Skeletal muscle tissue (tissue), 4 donors: ENCODE results near the gene GLIPR2. TPM values are rescaled to one million over a fixed set of nuclear protein-coding genes. Genes with fewer than 3 reads are reported as not detected.
"Not testable (repeated sequence)": the region's sequence is repeated elsewhere in the genome, so short reads cannot be mapped to it uniquely, and the experiment has no call there.

Experiments used
- H3K27ac ChIP-seq: one replicate; pipeline ENCODE4 v1.7.0; 2013; ENCODE audit warnings: mild to moderate bottlenecking, low read depth, low read length, inconsistent platforms
- H3K27me3 ChIP-seq, 3 donors: one replicate each; pipeline ENCODE4 v1.7.0; 2013; ENCODE audit warnings: low read length in 3 of 3; ENCODE audit not compliant: control insufficient read depth in 3 of 3, insufficient read depth in 3 of 3
- H3K36me3 ChIP-seq, 3 donors: one replicate each; pipeline ENCODE4 v1.7.0; 2013; ENCODE audit warnings: low read length in 3 of 3; ENCODE audit not compliant: control insufficient read depth in 3 of 3, insufficient read depth in 3 of 3
- H3K4me1 ChIP-seq, 3 donors: one replicate each; pipeline ENCODE4 v1.7.0; 2013; ENCODE audit warnings: low read length in 3 of 3, mild to moderate bottlenecking in 3 of 3; ENCODE audit not compliant: control insufficient read depth in 3 of 3, insufficient read depth in 3 of 3
- H3K4me3 ChIP-seq, 3 donors: one replicate each; pipeline ENCODE4 v1.7.0; 2013; ENCODE audit warnings: low read length in 3 of 3
- H3K9ac ChIP-seq, 3 donors: one replicate each; pipeline ENCODE4 v1.7.0; 2013; ENCODE audit warnings: low read length in 3 of 3, mild to moderate bottlenecking in 3 of 3, moderate library complexity in 2 of 3, low read depth in 1 of 3
- H3K9me3 ChIP-seq, 3 donors: one replicate each; pipeline ENCODE4 v1.7.0; 2013; ENCODE audit warnings: low read length in 3 of 3; ENCODE audit not compliant: control insufficient read depth in 3 of 3
- total RNA-seq: library from RNA; depleted of rRNA; stranded (reverse); fragments of >200 nt; gene quantifications from one replicate; pipeline ENCODE4 v1.2.3, GENCODE V29; 2014
- donor health status: Osteomylitis.

Gene GLIPR2
- total RNA-seq, 1 donor from 2014 or later = 69.4 TPM

GRCh38 chr9:36150574-36151315, 14.2 kb downstream of the GLIPR2 start:
- Histone ChIP-seq H3K9ac (no peak overlapping the region), H3K9me3 (peaks cover 0 to 3% (median 0%) of the 10 kb centered on the region in 3 donors), H3K36me3 (peaks cover 0 to 2% (median 0%) of the 10 kb centered on the region in 3 donors), H3K4me1 (peaks cover 26 to 31% (median 28%) of the 10 kb centered on the region in 3 donors), H3K27ac (peak overlapping the region; percentile 41), H3K27me3 (no peaks in the 10 kb centered on the region), H3K4me3 (no peak overlapping the region)

DNA sequence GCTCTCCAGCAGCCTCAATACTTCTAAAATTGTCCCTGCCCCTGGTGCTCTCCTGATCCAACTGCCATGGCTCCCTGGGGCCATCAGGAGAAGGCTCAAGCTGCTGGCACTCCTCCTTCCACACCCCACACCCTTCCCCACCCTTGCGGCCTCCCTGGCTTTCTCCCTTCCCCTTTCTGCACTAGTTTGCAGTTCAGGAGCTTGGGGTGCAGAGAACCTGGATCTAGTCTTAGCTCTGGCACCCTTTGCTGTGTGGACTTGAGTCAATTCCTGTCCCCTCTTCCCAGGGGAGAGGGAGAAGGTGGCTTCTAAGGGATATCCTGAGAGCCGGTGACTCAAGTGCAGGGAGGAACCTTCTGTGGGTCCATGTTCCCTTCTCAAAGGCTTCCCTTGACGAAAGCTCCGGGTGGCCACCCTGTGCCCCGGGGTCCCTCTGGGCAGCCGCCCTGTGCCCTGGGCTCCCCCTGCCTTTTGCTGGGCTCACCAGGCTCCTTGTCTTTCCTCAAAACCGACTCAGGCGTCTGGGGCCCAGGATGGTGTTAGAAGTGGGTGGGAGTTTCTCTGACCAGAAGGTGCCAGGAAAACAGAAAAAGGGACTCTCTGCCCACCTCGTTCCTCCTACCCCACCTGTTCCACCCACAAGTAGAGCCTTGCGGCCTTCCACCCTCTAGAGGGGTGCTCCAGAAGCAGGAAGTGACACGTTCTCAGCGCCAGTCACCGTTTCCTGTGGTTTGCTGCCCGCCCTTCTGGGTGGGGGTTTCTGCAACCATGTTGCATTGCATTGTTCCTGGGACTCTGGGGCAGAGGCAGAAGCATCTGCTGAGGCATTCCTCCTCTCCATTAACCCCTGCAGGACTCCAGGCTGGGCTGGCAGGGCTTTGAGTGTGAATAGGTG, 15.0 kb downstream of the GLIPR2 start:
- no peak overlapping the region for H3K9ac ChIP-seq
- peak overlapping the region; percentile 41 for H3K27ac ChIP-seq
- H3K9me3 ChIP-seq = no peaks in the 10 kb centered on the region
- no peak overlapping the region for H3K4me3 ChIP-seq
- H3K27me3 ChIP-seq = no peaks in the 10 kb centered on the region
- peaks cover 0 to 2% (median 0%) of the 10 kb centered on the region in 3 donors for H3K36me3 ChIP-seq
- H3K4me1 ChIP-seq = peaks cover 26 to 31% (median 28%) of the 10 kb centered on the region in 3 donors

DNA sequence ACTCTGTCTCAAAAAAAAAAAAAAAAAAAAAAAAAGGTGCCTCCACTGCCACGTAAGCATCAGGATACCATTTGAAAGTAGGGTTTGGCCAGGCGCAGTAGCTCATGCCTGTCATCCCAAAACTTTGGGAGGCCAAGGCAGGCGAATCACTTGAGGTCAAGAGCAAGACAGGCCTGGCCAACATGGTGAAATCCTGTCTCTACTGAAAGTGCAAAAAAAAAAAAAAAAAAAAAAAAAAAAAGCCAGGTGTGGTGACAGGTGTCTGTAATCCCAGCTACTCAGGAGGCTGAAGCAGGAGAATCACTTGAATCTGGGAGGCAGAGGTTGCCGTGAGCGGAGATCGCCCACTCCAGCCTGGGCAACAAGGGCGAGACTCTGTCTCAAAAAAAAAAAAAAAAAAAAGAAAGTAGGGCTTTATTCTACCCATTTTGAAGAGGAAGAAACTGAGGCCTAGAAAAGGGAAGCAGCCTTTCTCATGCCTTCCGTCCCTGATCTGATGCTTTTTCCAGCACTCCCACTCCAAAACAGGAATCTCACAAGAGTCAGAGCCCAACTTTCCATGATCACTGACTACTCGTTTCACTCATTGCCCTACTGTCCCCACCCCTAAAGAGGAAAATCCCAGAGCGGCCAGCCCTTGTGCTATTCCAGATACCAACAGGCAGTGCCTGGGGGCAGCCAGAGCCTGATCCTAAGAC, 16.4 kb downstream of the GLIPR2 start:
- Histone ChIP-seq H3K36me3 (peaks cover 0 to 2% (median 0%) of the 10 kb centered on the region in 3 donors), H3K4me1 (peaks cover 20 to 26% (median 25%) of the 10 kb centered on the region in 3 donors), H3K9ac (no peak overlapping the region), H3K27ac (no peak overlapping the region), H3K9me3 (no peaks in the 10 kb centered on the region), H3K27me3 (no peaks in the 10 kb centered on the region), H3K4me3 (no peak overlapping the region)

GRCh38 chr9:36153746-36154145, 17.2 kb downstream of the GLIPR2 start:
- Histone ChIP-seq H3K9ac (no peak overlapping the region), H3K4me1 (peaks cover 14 to 19% (median 18%) of the 10 kb centered on the region in 3 donors), H3K27me3 (no peaks in the 10 kb centered on the region), H3K27ac (peak overlapping the region; percentile 84), H3K9me3 (no peaks in the 10 kb centered on the region), H3K4me3 (no peak overlapping the region), H3K36me3 (peaks cover 0 to 2% (median 0%) of the 10 kb centered on the region in 3 donors)

DNA sequence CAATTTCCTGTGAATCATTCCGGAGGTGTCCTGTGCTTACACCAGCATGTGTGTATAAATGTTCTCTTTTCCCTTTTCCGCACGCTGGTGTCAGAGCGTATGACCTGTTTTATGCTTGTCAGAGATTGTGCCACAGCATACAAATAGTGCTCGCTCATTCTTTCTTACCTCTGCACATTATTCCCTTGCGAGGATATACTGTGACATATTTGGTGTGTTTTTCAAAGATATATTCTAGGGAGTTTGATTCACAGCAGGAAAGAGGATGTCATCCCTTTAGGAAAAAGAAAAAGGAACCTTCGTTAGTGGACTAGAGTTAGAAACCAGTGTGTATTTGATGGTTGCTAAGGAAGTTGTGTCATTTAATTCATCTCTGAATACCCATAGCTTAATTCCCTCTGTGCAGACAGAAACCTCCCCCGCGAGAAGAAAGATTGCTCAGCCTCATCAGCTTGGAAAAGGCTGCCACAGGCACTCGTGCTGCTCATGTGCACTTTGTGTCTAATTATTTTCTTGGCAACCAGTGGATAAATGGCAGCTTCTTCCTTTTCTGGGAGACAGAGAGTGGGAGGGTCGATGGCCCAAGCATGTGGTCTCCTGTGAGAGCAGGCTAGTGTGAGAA, 17.9 kb downstream of the GLIPR2 start:
- peaks cover 0 to 2% (median 0%) of the 10 kb centered on the region in 3 donors for H3K36me3 ChIP-seq
- H3K9me3 ChIP-seq = no peaks in the 10 kb centered on the region
- peak overlapping the region in 1 of 3 donors; percentile 19 for H3K4me3 ChIP-seq
- peak overlapping the region; percentile 84 for H3K27ac ChIP-seq
- peaks cover 9 to 16% (median 14%) of the 10 kb centered on the region in 3 donors for H3K4me1 ChIP-seq
- no peaks in the 10 kb centered on the region for H3K27me3 ChIP-seq
- peak overlapping the region in 1 of 3 donors; percentile 33 for H3K9ac ChIP-seq

DNA sequence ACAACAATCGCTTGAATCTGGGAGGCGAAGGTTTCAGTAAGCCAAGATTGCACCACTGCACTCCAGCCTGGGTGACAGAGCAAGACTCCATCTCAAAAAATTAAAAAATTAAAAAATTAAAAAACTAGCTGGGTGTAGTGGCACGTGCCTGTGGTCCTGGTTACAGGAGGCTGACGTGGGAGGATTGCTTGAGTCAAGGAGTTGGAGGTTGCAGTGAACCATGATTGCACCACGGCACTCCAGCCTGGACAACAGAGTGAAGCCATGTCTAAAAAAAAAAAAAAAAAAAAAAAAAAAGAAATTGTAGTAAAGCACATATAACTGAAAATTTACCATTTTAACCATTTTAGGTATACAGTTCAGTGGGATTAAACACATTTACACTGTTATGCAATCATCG, 19.6 kb downstream of the GLIPR2 start:
- Histone ChIP-seq H3K27ac (no peak overlapping the region), H3K36me3 (no peaks in the 10 kb centered on the region), H3K4me3 (no peak overlapping the region), H3K9ac (no peak overlapping the region), H3K27me3 (no peaks in the 10 kb centered on the region), H3K9me3 (no peaks in the 10 kb centered on the region), H3K4me1 (peaks cover 3 to 11% (median 8%) of the 10 kb centered on the region in 3 donors)

DNA sequence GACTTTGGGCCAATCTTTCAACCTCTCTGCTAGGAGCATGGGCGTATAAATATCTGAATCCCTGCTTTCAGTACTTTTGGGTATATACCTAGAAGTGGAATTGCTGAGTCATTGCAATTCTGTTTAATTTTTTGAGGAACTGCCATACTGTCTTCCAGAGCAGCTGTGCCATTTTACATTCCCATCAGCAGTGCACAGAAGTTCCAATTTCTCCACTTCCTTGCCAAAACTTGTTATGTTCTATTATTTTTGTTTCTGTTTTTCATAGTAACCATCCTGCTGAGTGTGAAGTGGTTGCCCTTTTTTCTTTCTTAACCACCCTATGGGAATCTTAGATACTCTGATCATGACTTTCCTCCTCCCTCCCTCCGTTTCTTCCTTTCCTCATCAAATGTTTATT, 21.6 kb downstream of the GLIPR2 start:
- Histone ChIP-seq H3K4me1 (peaks cover 3 to 12% (median 7%) of the 10 kb centered on the region in 3 donors), H3K27me3 (peaks cover 0 to 6% (median 4%) of the 10 kb centered on the region in 3 donors), H3K9ac (no peak overlapping the region)

DNA sequence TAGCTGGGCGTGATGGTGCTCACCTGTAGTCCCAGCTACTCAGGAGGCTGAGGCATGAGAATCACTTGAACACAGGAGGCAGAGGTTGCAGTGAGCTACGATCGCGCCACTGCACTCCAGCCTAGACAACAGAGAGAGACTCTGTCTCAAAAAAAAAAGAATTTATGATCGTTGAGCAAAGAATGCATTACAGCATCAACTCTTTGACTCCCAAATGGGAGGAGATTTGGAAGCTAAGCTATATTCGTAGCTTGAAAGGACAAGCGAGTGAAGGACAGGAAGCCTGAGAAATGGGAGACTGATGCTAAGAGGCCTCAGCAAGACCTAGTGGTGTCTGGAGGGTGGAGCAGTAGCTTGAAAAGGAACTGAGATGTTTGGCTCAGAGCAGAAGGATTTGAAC, 22.4 kb downstream of the GLIPR2 start:
- peak overlapping the region; percentile 72 for H3K27ac ChIP-seq
- peaks cover 3 to 6% (median 4%) of the 10 kb centered on the region in 3 donors for H3K27me3 ChIP-seq
- no peaks in the 10 kb centered on the region for H3K9me3 ChIP-seq
- H3K36me3 ChIP-seq = no peaks in the 10 kb centered on the region
- H3K4me1 ChIP-seq = peaks cover 7 to 14% (median 12%) of the 10 kb centered on the region in 3 donors
- no peak overlapping the region for H3K9ac ChIP-seq
- no peak overlapping the region for H3K4me3 ChIP-seq

More for the DNA sequence above, 21.6 kb downstream of the GLIPR2 start:
- Histone ChIP-seq H3K4me3 (no peak overlapping the region), H3K27ac (peak overlapping the region; percentile 72), H3K36me3 (no peaks in the 10 kb centered on the region), H3K9me3 (no peaks in the 10 kb centered on the region)

DNA sequence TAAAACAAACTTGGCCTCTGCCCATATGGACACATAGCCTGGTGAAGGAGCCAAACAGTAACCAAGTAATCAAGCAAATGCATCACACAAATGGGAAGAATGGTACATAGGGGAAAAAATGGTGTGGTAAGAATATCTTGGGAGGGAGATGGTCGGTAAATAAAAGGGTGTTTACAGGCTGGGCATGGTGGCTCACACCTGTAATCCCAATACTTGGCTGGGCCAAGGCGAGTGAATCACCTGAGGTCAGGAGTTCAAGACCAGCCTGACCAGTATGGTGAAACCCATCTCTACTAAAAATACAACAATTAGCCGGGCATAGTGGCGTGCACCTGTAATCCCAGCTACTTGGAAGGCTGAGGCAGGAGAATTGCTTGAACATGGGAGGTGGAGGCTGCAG, 23.0 kb downstream of the GLIPR2 start:
- H3K9me3 ChIP-seq, H3K9ac ChIP-seq, H3K36me3 ChIP-seq, H3K4me3 ChIP-seq, H3K27me3 ChIP-seq: not testable (repeated sequence)
- Histone ChIP-seq H3K4me1 (peaks cover 7 to 10% (median 8%) of the 10 kb centered on the region in 3 donors), H3K27ac (peak overlapping the region; percentile 72)
